HUES64 (cell line): Measurements from ENCODE around the gene PEX14.

Experiments used
- H3K27ac ChIP-seq: 2 replicates; pipeline ENCODE4 v1.7.0; 2013; ENCODE audit warnings: low read depth, low read length, inconsistent platforms
- H3K27me3 ChIP-seq: 2 replicates; pipeline ENCODE4 v1.6.1; 2013; ENCODE audit warnings: mild to moderate bottlenecking, low read length; ENCODE audit not compliant: insufficient read depth
- H3K36me3 ChIP-seq: 2 replicates; pipeline ENCODE4 v1.6.1; 2013; ENCODE audit warnings: mild to moderate bottlenecking, low read length; ENCODE audit not compliant: insufficient read depth
- H3K4me1 ChIP-seq: 2 replicates; pipeline ENCODE4 v1.6.1; 2013; ENCODE audit warnings: mild to moderate bottlenecking, low read length, moderate library complexity; ENCODE audit not compliant: insufficient read depth
- H3K4me3 ChIP-seq: 2 replicates; pipeline ENCODE4 v1.5.1; 2013; ENCODE audit warnings: mild to moderate bottlenecking, low read length, moderate library complexity
- H3K9ac ChIP-seq: 2 replicates; pipeline ENCODE4 v1.6.1; 2013; ENCODE audit warnings: mild to moderate bottlenecking, low read depth, low read length
- H3K9me3 ChIP-seq: 2 replicates; pipeline ENCODE4 v1.6.1; 2013; ENCODE audit warnings: low read depth, low read length; ENCODE audit not compliant: insufficient read depth
- WGBS: fragments of 150-250, 120-280 bp; methylation state at CpG from one replicate; pipeline ENCODE4 v1.1.7; 2013; ENCODE audit warnings: missing lambda C conversion rate; 5-methylcytosine and 5-hydroxymethylcytosine counted together

The PEX14 gene

DNA sequence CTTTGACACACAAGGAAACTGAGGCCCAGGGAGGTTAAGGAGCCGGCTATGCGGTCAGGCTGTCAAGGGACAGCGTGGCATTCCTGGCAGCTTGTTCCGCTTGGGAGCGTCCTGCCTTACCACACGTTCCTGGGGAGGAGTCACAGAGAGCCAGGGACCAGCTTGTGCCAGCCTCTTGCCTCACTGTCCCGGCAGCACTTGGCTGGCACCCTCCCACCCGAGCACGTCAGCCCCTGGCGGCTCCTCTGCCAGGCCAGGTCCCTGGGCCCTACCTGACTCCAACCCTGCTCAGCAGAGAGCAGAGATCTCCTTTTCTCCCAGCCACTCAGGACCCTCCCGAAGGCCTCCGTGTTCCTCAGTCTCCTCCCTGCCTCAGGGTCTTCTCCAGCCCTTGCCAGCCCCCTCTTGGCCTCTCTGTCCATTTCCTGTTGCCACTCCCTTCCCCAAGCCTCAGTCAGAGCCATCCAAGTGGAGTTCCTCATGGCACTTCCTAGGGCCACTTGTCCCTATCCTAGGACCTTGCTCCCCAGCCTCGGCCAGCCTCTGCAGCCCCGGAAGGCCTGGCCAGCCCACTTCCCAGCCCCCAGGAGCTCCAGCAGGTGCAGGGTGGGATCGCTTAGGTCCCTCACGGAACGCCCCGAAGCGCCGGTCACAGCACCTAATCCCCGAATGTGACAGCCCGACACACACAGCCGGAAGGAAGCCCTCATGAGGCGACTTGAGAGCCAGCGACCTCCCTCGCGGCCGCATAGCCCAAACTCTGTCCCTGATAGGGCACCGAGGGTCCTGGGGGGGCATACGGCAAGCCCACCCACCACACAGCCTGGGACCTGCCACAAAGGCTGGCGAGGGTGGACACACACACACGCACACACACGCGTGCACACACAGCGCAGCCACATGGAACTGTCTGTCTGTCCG lies 191.4 kb downstream of the PEX14 start:
- Histone ChIP-seq H3K4me3 (no peak overlapping the region), H3K27ac (no peak overlapping the region)
- 93% methylated on average over 36 of the region's 36 CpGs for WGBS

GRCh38 chr1:10667861-10668761 lies 193.4 kb downstream of the PEX14 start:
- Histone ChIP-seq H3K9ac (no peak overlapping the region), H3K36me3 (no peaks in the 10 kb centered on the region), H3K4me1 (peaks cover 20% of the 10 kb centered on the region; the same call in 1 of the 2 replicates), H3K27ac (no peak overlapping the region), H3K27me3 (no peaks in the 10 kb centered on the region), H3K4me3 (no peak overlapping the region), H3K9me3 (no peaks in the 10 kb centered on the region)
- 70% methylated on average over 40 of the region's 40 CpGs for WGBS

More for the DNA sequence above, 191.4 kb downstream of the PEX14 start:
- peaks cover 20% of the 10 kb centered on the region; the same call in 1 of the 2 replicates for H3K4me1 ChIP-seq
- no peaks in the 10 kb centered on the region for H3K9me3 ChIP-seq
- H3K27me3 ChIP-seq: no peaks in the 10 kb centered on the region
- H3K36me3 ChIP-seq: no peaks in the 10 kb centered on the region
- H3K9ac ChIP-seq: no peak overlapping the region

GRCh38 chr1:10669570-10669969 lies 194.8 kb downstream of the PEX14 start:
- Histone ChIP-seq H3K9me3 (no peaks in the 10 kb centered on the region), H3K4me1 (0 out of 2 replicates have a peak, but pooled peaks cover 11% of the 10 kb centered on the region), H3K27me3 (no peaks in the 10 kb centered on the region), H3K9ac (no peak overlapping the region), H3K4me3 (no peak overlapping the region), H3K27ac (no peak overlapping the region), H3K36me3 (no peaks in the 10 kb centered on the region)
- 87% methylated on average over 12 of the region's 12 CpGs for WGBS

DNA sequence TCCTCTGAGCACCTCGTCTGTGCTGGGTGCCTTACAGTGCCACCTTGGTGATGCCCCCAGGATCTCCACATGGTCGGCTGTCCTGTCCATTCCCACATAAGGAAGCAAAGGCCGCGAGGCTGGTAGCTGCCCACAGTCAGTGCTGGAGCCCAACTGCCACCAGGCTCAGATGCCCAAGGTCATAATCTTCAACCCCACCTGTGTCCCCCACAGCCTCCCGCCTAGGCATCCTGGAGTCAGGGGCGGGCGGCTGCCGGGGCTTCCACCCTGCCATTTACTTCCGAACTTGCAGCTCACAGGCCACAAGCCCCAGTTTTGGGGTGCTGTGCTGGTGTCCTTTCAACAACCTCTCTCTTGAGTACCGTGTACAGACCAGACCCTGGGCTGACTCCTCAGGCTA lies 195.4 kb downstream of the PEX14 start:
- WGBS: 95% methylated on average over 10 of the region's 10 CpGs
- H3K4me1 ChIP-seq: 0 out of 2 replicates have a peak, but pooled peaks cover 11% of the 10 kb centered on the region
- H3K27ac ChIP-seq: no peak overlapping the region
- no peaks in the 10 kb centered on the region for H3K9me3 ChIP-seq
- no peaks in the 10 kb centered on the region for H3K36me3 ChIP-seq
- no peaks in the 10 kb centered on the region for H3K27me3 ChIP-seq
- H3K9ac ChIP-seq: no peak overlapping the region
- H3K4me3 ChIP-seq: no peak overlapping the region

GRCh38 chr1:10671090-10671489 lies 196.3 kb downstream of the PEX14 start:
- Histone ChIP-seq H3K9me3 (no peaks in the 10 kb centered on the region), H3K27ac (no peak overlapping the region), H3K36me3 (no peaks in the 10 kb centered on the region), H3K9ac (no peak overlapping the region), H3K27me3 (no peaks in the 10 kb centered on the region), H3K4me3 (no peak overlapping the region), H3K4me1 (0 out of 2 replicates have a peak, but pooled peaks cover 11% of the 10 kb centered on the region)
- WGBS: 93% methylated on average over 18 of the region's 18 CpGs

- Histone ChIP-seq H3K27ac (no peak overlapping the region), H3K4me3 (no peak overlapping the region), H3K27me3 (no peaks in the 10 kb centered on the region), H3K9ac (no peak overlapping the region), H3K9me3 (no peaks in the 10 kb centered on the region), H3K4me1 (0 out of 2 replicates have a peak, but pooled peaks cover 13% of the 10 kb centered on the region), H3K36me3 (no peaks in the 10 kb centered on the region)
- 87% methylated on average over 26 of the region's 27 CpGs for WGBS
These were observed 197.0 kb downstream of the PEX14 start for GRCh38 chr1:10671622-10672342.

DNA sequence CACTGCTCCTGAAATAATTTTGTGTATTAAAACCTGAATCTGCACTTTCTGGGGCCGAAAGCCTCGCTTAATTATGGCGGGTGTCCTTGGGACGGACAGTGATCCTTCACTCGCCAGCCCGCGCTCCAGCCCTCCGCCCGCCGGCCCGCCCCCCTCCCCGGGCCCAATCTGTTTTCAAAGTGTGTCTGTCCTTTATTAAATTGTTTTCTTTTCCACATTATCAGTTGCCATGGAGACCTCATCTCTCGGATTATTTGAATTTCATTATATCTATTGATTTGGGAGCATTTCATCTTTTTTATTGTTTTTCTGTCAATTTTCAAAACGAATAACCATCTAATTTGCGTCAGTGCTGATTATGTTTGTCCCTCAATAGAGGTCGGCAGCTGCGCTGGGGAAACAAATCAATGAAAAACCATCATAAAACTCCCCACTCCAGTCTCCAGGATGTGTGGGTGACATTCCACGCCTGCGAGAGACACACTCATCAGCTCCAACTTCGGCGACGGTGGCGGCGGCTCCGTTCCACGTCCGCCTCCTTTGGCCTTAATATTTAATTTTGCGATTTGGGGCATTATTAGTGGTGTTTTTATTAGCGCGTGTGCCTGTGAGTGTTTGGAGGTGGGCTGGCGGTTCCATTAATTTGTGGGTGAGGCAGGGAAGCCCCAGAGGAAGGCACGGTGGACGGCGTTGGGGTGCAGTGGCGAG lies 197.7 kb downstream of the PEX14 start:
- peaks cover 20% of the 10 kb centered on the region for H3K4me1 ChIP-seq
- 94% methylated on average over 30 of the region's 35 CpGs for WGBS

GRCh38 chr1:10673109-10673711 lies 198.5 kb downstream of the PEX14 start:
- WGBS: 95% methylated on average over 19 of the region's 19 CpGs
- no peaks in the 10 kb centered on the region for H3K9me3 ChIP-seq
- no peaks in the 10 kb centered on the region for H3K36me3 ChIP-seq
- no peak overlapping the region for H3K27ac ChIP-seq
- no peaks in the 10 kb centered on the region for H3K27me3 ChIP-seq
- H3K9ac ChIP-seq: no peak overlapping the region
- H3K4me3 ChIP-seq: no peak overlapping the region
- H3K4me1 ChIP-seq: peaks cover 23% of the 10 kb centered on the region

More for the DNA sequence above, 197.7 kb downstream of the PEX14 start:
- Histone ChIP-seq H3K27ac (no peak overlapping the region), H3K9me3 (no peaks in the 10 kb centered on the region), H3K27me3 (no peaks in the 10 kb centered on the region), H3K4me3 (no peak overlapping the region), H3K36me3 (no peaks in the 10 kb centered on the region), H3K9ac (no peak overlapping the region)

DNA sequence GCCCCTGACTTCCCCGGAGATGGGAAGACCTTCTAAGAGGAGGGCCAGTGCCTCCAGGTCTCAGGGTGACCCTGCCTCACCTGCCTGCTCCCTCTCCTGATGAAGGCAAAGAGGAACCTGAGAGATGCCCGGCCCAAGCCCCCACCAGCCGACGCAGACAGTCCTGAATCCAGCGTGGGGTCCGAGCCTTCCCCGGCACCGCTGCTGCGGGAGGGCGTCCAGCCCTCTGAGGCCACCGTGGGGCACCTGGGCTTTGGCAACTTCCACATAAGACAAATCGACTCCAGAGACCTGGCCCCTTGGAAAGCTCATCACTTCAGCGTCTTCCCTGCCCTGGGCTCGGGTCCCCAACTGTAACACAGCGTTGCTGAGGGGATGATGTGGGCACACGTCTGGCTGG lies 199.5 kb downstream of the PEX14 start:
- Histone ChIP-seq H3K27ac (no peak overlapping the region), H3K36me3 (no peaks in the 10 kb centered on the region), H3K9ac (no peak overlapping the region), H3K4me3 (no peak overlapping the region), H3K27me3 (no peaks in the 10 kb centered on the region), H3K4me1 (peaks cover 18% of the 10 kb centered on the region), H3K9me3 (no peaks in the 10 kb centered on the region)
- 93% methylated on average over 16 of the region's 16 CpGs for WGBS
